Measurements from ENCODE around the gene PLD1.
"Not testable (repeated sequence)": the region's sequence is repeated elsewhere in the genome, so short reads cannot be mapped to it uniquely, and the experiment has no call there.

PLD1 gene

DNA sequence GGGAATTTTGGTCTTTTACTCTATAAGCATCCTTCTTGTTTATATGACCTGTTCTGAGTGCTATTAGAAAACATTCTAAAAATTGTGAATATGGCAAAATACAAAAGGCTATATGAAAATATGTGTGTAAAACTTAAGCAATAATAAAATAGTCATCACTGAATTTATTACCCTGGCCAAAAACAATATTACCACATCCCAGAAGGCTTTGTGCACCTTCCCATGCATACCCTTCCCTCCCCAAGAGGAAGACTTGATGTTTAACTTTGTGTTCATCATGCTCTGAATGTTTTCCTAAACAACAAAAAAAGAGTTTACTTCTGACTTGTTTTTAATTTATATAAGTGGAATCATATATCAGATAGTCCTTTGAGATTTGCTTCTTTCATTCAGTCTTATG lies 195.0 kb downstream of the PLD1 start:
- DNase-seq (ENCODE audit: low read depth): no peak

DNA sequence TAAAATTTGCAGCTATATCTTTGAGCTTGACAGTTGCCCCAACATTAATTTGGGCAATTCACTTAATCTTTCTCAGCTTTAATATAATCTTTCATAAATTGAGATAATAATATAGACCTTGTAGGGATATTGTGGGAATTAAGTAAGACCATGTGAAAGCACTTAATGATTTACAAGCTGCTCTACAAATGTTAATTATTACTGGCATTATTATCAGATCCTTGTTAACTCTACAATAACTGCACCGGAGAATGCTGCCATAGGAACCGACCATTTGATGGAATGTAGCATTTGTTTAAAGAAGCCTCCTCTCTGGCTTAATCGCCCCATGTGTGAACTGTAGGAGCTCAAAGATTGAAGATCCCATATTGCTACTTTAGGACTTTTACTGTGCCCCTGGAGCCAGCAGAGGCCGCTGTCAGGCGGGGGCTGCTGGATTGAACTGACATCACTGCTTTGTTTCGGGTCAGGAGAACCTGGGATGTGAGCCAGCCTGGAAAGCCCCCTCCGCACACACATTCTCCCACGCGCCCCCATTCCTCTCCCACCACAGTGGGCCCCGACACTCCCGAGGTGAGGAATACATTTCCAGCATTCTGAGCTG lies 195.9 kb downstream of the PLD1 start:
- DNase-seq (ENCODE audit: low read depth): no peak

DNA sequence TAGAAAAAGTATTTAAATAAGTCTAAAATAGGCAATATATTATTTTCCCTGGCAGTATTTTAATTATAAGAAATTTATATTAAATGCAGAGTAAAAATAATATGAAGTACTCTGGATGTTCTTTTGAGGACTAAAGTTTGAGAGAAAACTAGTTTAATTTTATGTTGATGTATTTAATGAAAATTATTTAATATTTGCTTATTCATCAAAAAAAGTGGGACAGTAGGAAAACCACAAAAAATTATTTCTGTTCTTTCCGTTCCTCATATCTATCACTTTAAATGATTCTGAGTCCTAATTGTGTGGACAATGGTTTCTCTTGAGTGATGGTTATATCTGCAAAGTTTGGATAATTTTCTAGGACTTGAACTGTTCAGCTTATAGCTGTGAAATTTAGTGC lies 202.8 kb downstream of the PLD1 start:
- DNase-seq (ENCODE audit: low read depth): no peak

DNA sequence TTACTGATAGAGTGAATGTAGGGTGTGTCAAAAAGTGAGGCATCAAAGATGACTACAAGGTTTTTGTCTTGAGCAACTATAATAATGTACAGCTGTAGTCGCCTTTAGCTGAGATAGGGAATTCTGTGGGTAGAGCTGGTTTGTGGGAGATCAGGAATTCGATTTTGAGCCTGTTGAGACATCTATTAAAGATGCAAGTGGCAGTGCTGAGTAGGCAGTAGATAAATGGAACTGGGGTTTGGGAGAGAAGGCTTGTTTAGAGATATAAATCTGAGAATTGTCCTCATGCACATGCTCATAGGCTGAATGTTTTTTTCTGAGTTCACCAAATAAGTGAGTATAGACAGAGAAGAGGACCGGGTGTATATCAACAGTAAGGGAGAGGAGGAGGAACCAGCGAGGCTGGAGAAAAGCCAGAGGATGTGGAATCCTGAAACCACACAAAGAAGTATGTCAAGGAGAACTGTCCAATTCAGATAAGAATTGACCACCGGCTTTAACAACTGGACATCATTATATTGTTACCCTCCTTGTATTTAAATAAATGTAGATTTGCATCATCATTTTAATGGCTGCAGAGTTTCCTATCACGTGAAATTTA lies 204.0 kb downstream of the PLD1 start:
- no peak for DNase-seq (ENCODE audit: low read depth)

DNA sequence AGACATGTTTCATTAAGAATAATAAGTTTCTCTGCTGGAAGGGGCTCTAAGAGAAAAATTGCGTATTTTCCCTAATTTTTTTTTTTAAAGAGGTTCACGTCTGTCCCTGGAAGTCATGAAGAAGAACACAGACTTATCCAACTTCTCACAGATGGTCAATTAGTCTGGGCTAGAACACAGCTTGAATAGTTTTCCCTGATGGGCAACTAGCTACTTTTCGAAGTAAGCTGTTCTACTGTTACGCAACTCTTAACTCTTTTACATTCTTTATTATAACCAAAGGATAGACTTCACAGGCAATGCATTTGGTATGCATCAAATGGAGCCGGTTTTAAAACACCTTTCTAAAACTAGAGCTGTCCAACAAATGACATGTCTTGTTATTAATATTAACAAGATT lies 205.9 kb downstream of the PLD1 start:
- DNase-seq (ENCODE audit: low read depth): no peak

DNA sequence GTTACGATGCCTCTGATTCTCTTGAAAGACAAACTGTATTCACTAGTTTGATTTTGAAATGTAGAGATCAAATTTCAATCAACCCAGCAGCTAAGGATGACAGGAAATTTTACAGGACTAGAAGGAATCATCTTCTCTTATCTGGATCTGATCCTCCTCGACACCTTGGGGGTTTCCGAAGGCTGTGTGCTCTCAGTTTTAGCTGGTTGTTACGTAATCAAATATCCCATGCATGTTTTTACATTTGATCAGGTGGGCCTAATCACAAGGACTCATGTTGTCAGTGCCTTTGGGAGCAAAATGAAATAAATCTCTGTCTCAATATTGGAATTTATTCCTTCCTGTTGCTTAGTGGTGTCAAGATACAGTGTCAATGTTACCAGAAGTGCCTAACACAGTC lies 208.2 kb downstream of the PLD1 start:
- no peak for DNase-seq (ENCODE audit: low read depth)

DNA sequence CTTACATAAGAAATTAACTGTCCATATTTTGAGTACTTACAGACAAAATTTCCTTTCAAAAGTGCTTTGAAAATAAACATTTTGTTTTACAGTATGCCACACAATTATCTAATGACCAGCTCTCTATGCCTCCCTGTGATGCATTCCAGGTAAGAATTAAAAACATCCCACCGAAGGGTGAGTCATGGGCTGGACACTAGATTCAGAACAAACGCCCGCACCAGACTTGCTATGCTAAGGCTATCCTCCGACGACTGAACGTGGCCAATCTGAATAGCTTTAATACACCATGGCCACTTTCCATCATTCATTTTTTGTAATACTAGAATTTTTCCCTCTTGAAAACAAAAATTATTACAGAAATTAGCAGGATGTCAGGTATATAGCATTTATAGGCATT lies 210.3 kb downstream of the PLD1 start:
- DNase-seq (ENCODE audit: low read depth): no peak

DNA sequence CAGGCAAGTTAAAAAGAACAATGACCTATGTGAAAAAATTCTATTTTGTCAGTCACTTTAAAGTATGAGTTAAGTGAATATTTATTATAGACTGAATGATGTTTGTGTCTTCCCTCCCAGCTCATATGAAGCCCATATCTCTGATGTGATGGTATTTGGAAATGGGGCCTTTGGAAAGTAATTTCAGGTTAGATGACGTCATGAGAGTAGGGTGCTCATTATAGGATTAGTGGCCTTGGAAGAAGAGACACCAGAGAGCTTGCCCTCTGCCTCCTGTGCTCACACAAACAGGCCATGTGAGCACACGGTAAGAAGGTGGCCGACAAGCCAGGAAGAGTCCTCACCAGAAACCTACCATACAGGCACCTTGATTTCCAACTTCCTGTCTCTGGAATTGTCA lies 211.3 kb downstream of the PLD1 start:
- DNase-seq (ENCODE audit: low read depth): no peak

DNA sequence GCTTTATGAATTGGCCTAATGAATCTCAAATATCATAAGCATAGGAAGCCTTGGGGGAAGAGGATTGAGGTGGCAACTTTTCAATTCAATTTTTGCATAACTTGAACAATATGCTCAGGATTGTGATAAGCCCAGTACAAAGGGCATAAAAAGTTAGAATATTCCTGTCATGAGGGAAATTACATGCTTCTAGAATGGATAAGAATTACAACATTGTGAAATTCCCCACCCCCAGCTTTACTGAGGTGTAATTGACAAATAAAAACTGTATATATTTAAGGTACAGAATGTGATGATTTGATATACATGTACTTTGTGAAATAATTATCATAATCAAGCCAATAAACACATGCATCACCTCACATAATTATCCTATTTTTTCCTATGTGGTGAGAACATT lies 217.5 kb downstream of the PLD1 start:
- no peak for DNase-seq (ENCODE audit: low read depth)

DNA sequence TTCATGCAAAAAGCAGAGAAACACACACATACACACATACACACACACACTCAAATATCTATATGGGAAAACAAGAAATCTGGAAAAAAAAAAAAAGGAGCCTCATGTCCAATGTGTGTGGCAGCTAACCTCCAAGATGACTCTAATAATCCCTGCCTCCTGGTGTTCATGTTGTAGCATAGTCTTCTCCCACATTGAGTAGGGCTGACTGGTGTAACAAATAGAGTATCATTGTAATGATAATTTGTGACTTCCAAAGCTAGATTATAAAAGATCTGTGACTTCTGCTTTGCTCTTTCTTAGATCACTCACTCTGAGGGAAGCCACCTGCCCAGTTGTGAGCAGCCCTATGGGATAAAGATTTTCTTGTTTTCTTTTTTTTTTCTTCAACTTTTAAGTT lies 219.2 kb downstream of the PLD1 start:
- no peak for DNase-seq (ENCODE audit: low read depth)

DNA sequence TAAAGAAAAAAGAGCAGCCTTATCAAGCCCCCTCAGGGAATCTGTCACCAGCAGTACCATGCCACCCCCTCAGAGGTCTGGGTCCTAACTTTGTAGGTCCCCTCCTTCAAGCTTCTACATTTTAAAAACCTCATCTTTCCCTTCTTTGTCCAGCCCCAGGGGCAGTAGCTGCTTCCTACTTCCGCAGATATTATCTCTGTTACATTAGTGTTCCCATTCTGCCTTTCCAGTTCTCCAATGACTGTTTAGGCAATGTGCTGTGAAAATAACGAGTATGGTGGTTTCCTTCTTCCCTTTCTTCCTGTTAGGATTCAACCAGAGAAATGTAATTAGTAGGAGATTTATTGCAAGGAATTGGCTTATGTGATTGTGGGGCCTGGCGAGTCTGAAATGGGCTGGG lies 224.0 kb downstream of the PLD1 start:
- DNase-seq (ENCODE audit: low read depth): no peak

DNA sequence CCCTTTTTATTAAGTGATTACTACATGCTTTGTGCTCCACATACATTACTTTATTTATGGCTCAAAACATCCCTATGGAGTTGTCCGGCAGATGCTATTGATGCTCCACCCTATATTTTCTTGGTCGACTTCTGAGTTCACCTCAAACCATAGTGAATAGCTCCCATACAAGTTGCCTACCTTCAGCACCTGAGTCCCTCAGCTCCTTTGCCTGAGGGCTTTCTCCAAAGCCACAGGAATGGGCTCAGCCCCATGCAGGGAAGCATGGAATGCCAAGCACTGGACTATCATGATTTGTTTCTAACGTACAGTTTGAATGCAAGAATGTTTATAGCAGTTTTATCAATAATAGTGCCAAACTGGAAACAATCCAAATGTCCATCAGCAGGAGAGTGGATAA lies 225.2 kb downstream of the PLD1 start:
- DNase-seq (ENCODE audit: low read depth): no peak

DNA sequence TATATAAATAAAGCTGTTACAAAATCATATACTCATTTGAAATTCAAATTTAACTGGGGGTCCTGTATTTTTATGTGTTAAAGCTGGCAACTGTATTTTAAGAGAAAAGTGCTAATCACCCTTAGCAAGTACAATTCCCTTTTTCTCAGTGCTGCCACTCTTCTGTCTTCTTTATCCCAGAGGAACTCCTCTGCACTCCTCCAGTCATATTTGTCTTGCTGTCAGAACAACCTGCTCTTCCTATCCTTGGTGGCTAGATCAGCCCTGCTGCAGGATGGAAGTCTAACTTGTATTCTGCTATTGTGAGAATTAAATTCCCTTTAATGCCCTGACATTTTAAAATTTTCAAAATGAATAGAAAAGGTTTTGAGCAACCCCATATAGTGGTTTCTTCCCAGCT lies 226.2 kb downstream of the PLD1 start:
- no peak for DNase-seq (ENCODE audit: low read depth)

DNA sequence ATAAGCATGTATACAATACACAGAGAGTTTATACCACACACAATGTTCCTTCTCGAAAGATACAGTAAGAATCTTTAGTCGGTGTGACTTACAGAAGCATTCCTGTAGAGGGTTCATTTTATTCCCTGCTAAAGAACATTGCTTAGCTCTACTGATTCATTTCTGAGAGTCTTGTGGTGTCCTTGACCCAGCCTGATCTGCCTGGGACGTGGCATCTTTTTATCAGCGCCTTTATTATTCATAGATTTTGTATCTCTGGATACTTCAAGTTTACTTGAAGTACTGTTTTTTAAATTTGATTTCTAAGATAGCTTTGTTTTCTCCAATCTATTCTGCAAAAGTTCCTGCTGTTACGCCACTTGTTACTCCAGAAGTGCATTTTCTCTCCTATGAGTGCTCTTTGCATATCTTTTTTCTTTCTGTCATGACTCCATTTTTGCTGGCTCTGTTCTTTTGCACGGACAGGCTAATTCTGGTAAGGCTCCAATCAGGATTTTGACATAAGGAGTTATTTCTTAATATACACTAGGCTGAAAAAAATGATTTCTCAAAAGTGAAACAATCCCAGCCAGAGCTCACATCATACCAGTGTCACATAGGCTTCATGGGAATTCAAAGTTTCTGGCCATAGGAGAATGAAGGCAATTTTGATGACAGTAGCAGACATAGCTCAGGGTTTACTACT lies 235.6 kb downstream of the PLD1 start:
- DNase-seq (ENCODE audit: low read depth): no peak

DNA sequence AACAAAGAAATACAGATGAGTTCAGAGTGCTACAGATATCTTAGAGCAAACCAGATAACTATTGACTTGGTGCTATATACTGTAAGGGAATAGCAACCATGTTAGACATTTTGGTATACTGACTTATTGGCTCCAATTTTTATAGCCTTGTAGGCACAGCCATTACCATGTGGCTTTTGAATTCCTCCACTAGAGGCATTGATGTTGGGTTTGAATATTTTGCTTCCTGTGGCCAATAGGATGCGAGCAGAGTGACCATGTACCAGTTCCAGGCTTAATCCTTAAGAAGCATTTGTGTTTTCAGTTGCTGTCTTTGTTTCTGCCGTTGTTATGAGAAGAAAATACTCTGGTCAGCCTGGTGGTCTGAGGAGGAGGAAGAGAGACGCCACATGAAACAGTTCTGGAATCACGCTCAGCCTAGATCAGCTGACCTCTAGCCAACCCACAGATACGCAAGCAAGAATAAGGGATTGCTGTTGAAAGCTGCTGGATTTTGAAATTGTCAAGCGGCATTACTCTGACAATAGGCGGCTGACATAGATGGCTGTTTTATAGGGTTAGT lies 240.6 kb downstream of the PLD1 start:
- no peak for DNase-seq (ENCODE audit: low read depth)

DNA sequence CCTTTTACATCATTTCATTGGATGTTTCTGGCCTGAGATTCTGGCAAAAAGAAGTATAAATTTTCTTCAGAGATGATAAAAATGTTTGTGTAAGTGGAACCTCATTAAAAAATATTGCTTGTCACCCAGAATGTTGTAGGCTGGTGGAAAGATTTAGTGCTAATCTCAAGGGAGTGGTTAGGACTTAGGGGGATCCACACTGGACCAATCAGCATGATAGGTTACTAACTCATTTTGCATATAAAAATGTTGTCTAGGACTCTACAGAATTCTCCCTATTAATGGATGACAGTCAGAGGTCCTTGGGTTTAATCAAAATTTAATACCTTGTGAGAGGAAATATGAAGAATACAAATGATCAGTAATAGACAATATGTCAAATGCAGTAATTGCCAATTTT lies 241.5 kb downstream of the PLD1 start:
- DNase-seq (ENCODE audit: low read depth): no peak

DNA sequence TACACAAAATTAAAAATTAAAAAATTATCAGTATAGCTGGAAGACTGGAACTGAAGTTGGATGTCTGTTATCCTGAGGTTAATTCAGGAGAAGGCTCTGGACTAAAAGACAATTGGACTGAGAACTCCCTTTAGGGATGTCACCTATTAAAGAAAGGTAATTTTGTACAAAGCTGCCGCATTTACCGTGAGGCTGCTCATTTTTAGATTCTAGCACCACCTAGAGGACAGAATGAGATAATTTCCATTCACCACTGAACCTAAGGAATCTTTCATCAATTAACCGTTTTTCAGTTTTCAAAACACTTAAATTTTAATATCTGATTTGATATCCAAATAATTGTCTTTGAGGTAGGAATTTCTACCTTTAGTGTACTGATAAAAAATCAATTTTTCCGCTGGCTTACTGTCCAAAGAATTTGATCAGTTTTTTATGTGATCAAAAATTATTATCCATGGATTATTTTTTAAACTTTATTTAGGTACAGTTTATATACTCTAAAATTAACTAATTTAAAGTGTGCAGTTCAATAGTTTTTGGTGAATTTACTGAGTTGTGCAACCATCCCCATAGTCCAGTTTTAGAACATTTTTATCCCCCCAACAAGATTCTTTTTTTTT lies 243.4 kb downstream of the PLD1 start:
- DNase-seq (ENCODE audit: low read depth): no peak

DNA sequence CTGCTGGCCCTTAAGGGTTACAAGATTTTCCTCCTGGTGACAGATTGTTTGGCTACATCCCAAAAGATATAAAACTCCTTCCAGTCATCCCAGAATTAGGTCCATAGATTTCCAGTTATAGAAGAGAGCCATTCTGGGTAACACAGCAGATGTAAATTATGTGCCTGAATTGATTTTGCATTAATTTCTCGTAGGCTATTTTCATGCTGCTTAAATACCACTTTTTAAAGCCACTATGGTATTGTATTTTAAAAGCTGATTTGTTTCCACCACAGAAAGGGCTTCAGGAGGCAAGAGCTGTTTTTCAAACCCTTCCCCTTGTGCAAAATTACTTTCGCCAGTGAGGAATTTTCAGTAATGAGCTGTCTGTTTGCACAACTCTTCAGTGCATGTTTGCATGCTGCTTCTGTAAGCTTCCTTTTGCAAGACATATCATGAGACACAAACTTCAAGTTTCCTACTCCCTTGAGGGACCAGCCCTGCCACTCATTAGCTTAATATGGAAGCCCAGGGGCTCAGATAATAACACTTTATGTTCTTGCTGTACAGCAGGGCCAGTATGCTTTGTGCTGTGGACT lies 244.7 kb downstream of the PLD1 start:
- no peak for DNase-seq (ENCODE audit: low read depth)

DNA sequence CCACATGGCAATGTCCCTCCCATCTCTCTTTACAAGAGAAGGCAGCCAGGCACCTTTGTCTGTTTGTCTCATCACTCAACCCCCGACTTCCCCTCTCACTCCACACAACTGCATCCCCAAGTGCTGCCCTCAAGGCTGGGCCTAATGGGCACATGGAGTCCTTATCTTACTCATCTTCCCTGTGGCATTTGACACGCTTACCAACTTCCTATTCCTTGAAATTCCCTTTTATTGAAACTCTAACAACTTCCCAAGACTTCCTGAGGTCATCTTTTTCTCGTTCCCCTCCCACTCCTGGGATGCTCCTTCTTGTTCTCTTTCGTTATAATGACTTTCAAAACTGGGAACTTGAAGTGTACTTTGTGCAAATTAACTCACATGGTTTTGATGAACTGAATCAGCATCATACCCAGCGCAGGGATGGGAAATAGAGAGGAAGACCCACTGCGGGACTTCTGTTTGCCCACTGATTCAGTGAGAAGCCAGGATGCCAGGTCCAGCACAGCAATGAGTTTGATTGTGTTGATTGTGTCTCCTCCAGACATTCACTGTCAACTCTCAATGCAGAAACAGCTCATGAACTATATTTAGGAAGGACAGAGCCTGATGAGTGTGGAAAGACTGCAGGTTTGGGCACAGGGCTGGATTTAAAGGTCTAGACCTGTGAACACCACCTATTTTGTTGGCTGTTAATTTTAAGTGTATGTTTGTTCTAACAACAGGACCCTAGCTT lies 245.4 kb downstream of the PLD1 start:
- no peak for DNase-seq (ENCODE audit: low read depth)

DNA sequence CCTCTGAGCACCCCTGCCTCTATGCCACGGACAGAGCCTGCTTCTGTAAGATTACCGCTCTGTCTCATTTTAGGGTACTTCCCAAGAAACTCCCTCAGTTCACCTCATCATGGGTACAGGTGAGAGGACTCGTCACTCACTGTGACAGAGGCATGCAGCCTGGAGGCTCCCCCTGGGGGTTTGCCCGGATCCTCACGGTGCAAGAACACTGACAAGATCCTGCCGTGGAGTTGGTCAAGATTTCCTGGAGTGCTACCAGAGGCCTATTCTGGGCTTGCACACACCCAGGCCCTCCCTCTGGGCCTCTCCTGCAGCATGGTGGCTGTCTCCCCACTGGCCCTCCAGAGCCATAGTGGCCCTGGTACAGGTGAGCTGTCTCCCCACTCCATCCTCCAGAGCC lies 247.0 kb downstream of the PLD1 start:
- DNase-seq (ENCODE audit: low read depth): no peak

DNA sequence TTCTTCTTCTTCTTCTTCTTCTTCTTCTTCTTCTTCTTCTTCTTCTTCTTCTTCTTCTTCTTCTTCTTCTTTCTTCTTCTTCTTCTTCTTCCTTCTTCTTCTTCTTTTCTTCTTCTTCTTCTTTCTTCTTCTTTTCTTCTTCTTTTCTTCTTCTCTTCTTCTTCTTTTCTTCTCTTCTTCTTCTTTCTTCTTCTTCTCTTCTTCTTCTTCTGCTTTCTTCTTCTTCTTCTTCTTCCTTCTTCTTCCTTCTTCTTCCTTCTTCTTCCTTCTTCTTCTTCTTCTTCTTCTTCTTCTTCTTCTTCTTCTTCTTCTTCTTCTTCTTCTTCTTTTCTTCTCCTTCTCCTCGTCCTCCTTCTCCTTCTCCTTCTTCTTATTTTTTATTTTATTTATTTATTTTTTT lies 247.8 kb downstream of the PLD1 start:
- not testable (repeated sequence) for DNase-seq (ENCODE audit: low read depth)

All from stimulated activated CD4-positive, alpha-beta T cell treated with anti-CD3 and anti-CD28 coated beads, Interleukin-2, amount 100 ng/mL, for 4 hours (primary cell).